Esophagus squamous epithelium (tissue), 4 donors: ENCODE data around the gene MAGI1.

Experiments used
- POLR2A ChIP-seq, 4 donors: fragments of 450-650 bp; IDR thresholded peaks; one replicate each; pipeline ENCODE4 v1.6.1; 2017; ENCODE audit warnings: antibody characterized with exemption in 4 of 4, mild to moderate bottlenecking in 4 of 4, moderate library complexity in 3 of 4
- TF ChIP-seq, protein P1 (sequence below), 6 experiments: fragments of 450-650 bp in 4 of 6; fragments of 200-600 bp in 2 of 6; sonication (generic) in 2 of 6; IDR thresholded peaks; one replicate each; pipeline ENCODE4 v1.5.1; 2016 to 2019; ENCODE audit warnings: antibody characterized with exemption in 6 of 6, mild to moderate bottlenecking in 4 of 6, moderate library complexity in 4 of 6

DNA sequence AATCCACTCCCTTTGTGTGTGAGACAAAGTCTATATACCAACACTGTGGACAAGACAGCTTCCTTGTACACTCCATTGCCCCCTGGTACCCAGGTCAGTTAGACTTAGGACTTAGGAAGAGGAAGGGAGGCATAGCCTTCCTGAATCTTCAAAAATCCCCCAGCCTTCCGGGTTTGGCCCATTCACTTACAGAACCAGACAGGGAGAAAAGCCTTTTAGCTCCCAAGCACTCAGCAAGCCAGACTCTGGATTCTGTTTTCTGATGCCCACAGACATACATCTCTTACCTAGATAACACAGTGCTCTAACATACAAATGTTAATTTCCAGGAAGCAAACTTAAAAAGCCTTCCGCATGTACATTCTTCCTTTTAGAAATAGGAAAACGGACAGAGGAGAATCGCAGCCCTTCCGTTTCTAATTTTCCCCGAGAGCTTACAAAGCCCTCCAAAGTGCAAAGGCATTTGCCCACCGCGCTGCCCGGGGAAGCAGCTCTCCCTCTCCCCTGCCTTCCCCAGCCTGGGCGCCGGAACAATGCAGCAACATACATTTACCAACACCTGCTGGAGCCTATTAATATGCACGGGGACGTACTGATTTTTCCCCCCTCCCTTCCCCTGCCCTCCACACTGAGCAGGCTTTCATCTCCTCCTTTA is 442.0 kb downstream of the MAGI1 start:
- TF ChIP-seq, protein P1, sequence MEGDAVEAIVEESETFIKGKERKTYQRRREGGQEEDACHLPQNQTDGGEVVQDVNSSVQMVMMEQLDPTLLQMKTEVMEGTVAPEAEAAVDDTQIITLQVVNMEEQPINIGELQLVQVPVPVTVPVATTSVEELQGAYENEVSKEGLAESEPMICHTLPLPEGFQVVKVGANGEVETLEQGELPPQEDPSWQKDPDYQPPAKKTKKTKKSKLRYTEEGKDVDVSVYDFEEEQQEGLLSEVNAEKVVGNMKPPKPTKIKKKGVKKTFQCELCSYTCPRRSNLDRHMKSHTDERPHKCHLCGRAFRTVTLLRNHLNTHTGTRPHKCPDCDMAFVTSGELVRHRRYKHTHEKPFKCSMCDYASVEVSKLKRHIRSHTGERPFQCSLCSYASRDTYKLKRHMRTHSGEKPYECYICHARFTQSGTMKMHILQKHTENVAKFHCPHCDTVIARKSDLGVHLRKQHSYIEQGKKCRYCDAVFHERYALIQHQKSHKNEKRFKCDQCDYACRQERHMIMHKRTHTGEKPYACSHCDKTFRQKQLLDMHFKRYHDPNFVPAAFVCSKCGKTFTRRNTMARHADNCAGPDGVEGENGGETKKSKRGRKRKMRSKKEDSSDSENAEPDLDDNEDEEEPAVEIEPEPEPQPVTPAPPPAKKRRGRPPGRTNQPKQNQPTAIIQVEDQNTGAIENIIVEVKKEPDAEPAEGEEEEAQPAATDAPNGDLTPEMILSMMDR (IDR thresholded peaks at IDR 0.05) = no peak
- TF ChIP-seq POLR2A (IDR thresholded peaks at IDR 0.05) = no peak
